Tibial nerve (tissue), 4 donors: Measurements from ENCODE around the gene TINAGL1. TPM values are rescaled to one million over a fixed set of nuclear protein-coding genes. Genes with fewer than 3 reads are reported as not detected.
"Not testable (repeated sequence)": the region's sequence is repeated elsewhere in the genome, so short reads cannot be mapped to it uniquely, and the experiment has no call there.

Experiments used
- DNase-seq, 2 donors: peaks; one replicate each; pipeline ENCODE4 v3.0.0-alpha.2; 2019; ENCODE audit warnings: low spot score in 2 of 2
- H3K27ac ChIP-seq, 4 donors: fragments of 200-600 bp; sonication (generic) in 3 of 4; one replicate each; pipeline ENCODE4 v1.5.1; 2017 to 2019; ENCODE audit warnings: mild to moderate bottlenecking in 1 of 4
- H3K27me3 ChIP-seq, 2 donors: fragments of 200-600 bp; sonication (generic) in 1 of 2; one replicate each; pipeline versions ENCODE4 v1.5.1 to v1.6.0; 2017 to 2019
- H3K36me3 ChIP-seq, 3 donors: fragments of 200-600 bp; sonication (generic); one replicate each; pipeline ENCODE4 v1.5.1; 2018 to 2019
- H3K4me1 ChIP-seq, 4 donors: fragments of 200-600 bp; sonication (generic) in 3 of 4; one replicate each; pipeline ENCODE4 v1.5.1; 2017 to 2019
- H3K4me3 ChIP-seq, 4 donors: fragments of 200-600 bp; sonication (generic) in 3 of 4; one replicate each; pipeline ENCODE4 v1.5.1; 2017 to 2019; ENCODE audit warnings: mild to moderate bottlenecking in 1 of 4, moderate library complexity in 1 of 4
- H3K9me3 ChIP-seq, 4 donors: fragments of 200-600 bp; sonication (generic) in 3 of 4; one replicate each; pipeline ENCODE4 v1.5.1; 2017 to 2019
- EP300 ChIP-seq, 2 donors: sonication (generic); formaldehyde crosslinking; IDR thresholded peaks; one replicate each; pipeline ENCODE4 v1.6.1; 2017; ENCODE audit warnings: antibody characterized with exemption in 2 of 2, mild to moderate bottlenecking in 1 of 2
- POLR2A ChIP-seq, 2 donors: fragments of 450-650 bp; IDR thresholded peaks; one replicate each; pipeline ENCODE4 v1.6.1; 2017; ENCODE audit warnings: antibody characterized with exemption in 2 of 2, mild to moderate bottlenecking in 2 of 2, moderate library complexity in 2 of 2
- WGBS, 2 donors: methylation state at CpG; one replicate each; pipeline ENCODE4 v1.1.5; 2018; 5-methylcytosine and 5-hydroxymethylcytosine counted together
- total RNA-seq, 4 donors: library from RNA; depleted of rRNA; stranded (reverse); fragments of >200 nt; gene quantifications; one replicate each; pipeline ENCODE4 v1.1.0, GENCODE V29; 2016
- TF ChIP-seq, protein P1 (sequence below), 5 experiments: fragments of 200-600 bp in 3 of 5; fragments of 450-650 bp in 2 of 5; sonication (generic) in 3 of 5; IDR thresholded peaks; one replicate each; pipeline ENCODE4 v1.5.1; 2016 to 2019; ENCODE audit warnings: antibody characterized with exemption in 5 of 5, mild to moderate bottlenecking in 3 of 5, moderate library complexity in 2 of 5

The TINAGL1 gene
- total RNA-seq, 4 donors from 2014 or later = 97.3 to 227 (median 198) TPM

DNA sequence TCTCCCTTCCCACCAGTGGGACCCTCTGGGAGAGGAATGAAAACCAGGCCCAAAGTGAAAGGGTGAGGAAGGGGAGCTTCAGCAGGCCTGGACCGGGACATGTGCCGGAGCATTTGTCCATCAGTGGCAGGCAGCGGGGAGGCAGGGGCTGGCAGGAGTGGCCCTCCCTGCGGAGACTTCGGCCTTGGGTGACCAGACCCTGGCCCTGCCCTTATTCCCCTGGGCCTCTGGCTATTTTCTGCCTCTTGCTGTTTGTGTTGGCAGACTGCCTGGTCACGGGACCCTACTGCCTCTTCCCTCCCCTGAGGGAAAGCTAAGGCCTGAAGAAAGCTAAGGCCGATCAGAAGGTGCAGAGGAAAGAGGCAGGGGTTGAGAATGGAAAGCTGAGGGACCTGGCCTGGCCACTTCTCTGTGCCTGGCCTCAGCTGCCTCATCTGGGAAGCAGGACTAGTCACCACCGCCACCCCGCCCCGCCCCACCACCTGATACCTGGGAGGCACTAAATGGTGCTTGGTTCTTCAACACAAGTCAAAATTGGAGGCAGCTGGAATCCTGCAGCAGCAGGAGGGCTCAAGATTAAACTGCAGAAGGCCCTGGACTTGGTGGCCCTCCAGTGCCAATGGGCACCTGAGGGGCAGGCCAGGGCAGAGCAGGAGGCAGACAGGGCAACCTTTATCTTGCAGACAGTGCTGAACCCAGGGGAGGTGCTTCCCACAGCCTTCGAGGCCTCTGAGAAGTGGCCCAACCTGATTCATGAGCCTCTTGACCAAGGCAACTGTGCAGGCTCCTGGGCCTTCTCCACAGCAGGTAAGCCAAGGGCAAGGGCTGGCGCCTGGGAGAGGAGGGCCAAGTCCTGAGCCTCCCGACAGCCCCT is 7.9 kb downstream of the TINAGL1 start:
- TF ChIP-seq, protein P1, sequence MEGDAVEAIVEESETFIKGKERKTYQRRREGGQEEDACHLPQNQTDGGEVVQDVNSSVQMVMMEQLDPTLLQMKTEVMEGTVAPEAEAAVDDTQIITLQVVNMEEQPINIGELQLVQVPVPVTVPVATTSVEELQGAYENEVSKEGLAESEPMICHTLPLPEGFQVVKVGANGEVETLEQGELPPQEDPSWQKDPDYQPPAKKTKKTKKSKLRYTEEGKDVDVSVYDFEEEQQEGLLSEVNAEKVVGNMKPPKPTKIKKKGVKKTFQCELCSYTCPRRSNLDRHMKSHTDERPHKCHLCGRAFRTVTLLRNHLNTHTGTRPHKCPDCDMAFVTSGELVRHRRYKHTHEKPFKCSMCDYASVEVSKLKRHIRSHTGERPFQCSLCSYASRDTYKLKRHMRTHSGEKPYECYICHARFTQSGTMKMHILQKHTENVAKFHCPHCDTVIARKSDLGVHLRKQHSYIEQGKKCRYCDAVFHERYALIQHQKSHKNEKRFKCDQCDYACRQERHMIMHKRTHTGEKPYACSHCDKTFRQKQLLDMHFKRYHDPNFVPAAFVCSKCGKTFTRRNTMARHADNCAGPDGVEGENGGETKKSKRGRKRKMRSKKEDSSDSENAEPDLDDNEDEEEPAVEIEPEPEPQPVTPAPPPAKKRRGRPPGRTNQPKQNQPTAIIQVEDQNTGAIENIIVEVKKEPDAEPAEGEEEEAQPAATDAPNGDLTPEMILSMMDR (IDR thresholded peaks at IDR 0.05) = no peak
- peak in 1 of 2 donors; percentile 56 for TF ChIP-seq EP300 (IDR thresholded peaks at IDR 0.05)
- TF ChIP-seq POLR2A (IDR thresholded peaks at IDR 0.05) = no peak
- 47 to 48% methylated on average over 11 to 13 of the region's 13 CpGs for WGBS, 2 donors
- H3K4me3 ChIP-seq = no peak overlapping the region

DNA sequence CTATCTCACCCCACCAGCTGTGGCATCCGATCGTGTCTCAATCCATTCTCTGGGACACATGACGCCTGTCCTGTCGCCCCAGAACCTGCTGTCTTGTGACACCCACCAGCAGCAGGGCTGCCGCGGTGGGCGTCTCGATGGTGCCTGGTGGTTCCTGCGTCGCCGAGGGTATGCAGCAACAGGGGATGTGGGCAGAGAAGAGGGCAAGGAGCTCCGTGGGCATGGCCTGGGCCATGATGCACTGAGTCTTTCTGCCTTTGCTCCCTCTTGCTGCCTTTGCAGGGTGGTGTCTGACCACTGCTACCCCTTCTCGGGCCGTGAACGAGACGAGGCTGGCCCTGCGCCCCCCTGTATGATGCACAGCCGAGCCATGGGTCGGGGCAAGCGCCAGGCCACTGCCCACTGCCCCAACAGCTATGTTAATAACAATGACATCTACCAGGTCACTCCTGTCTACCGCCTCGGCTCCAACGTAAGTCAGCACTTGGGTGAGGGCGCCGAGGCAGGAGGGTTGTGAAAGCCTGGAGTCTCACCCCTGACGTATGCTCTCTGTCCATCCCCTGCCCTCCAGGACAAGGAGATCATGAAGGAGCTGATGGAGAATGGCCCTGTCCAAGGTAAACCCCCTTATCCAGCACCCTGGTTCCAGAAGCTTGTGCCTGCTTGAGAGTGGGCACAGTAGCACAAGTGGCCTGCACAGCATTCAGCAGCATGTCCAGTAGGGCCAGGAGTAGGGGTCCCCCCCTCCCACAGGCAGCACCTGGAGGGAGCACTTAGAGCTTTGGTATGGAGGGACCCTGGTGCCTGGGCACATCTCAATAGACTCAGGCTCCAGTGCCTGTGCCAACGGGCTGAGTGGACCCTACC is 8.8 kb downstream of the TINAGL1 start:
- no peak overlapping the region for H3K4me3 ChIP-seq
- TF ChIP-seq, protein P1 (IDR thresholded peaks at IDR 0.05) = no peak
- peak overlapping the region in 2 of 4 donors; percentile 60 to 64 for H3K27ac ChIP-seq
- no peaks in the 10 kb centered on the region for H3K36me3 ChIP-seq
- H3K4me1 ChIP-seq = peaks cover 0 to 69% (median 27%) of the 10 kb centered on the region in 4 donors
- H3K9me3 ChIP-seq = no peaks in the 10 kb centered on the region
- H3K27me3 ChIP-seq = peaks cover 0 to 29% of the 10 kb centered on the region in 2 donors
- 90 to 91% methylated on average over 23 to 27 of the region's 27 CpGs for WGBS, 2 donors
- no peak for DNase-seq

More for the DNA sequence above, 7.9 kb downstream of the TINAGL1 start:
- Histone ChIP-seq H3K27me3 (peaks cover 0 to 28% of the 10 kb centered on the region in 2 donors), H3K9me3 (no peaks in the 10 kb centered on the region), H3K36me3 (no peaks in the 10 kb centered on the region), H3K4me1 (peaks cover 0 to 76% (median 31%) of the 10 kb centered on the region in 4 donors), H3K27ac (peak overlapping the region in 1 of 4 donors; percentile 60)
- no peak for DNase-seq

DNA sequence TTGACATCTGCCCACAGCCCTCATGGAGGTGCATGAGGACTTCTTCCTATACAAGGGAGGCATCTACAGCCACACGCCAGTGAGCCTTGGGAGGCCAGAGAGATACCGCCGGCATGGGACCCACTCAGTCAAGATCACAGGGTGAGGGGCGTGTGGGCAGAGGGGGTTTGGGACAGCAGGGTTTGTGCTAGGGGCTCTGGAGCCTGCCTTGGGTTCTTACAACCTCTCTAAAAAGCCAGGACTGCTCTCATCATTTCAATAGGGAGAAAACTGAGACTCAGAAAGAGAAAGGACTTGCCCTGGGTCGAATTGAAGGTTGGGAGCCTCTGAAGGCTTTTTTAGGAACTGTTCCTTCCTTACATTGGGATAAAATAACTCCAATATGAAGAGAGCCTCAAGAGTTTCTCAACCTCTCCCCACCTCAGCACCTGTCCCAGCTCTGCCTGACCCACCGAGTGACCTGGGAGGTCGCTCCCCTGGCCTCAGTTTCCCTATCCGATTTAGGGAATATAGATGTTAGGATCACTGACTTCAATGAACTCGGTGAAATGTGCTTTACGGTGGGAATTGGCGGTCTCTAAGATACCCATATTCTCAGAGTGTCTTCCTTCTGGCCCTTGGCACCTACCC is 9.5 kb downstream of the TINAGL1 start:
- H3K27ac ChIP-seq = peak overlapping the region in 2 of 4 donors; percentile 11 to 64
- H3K36me3 ChIP-seq = no peaks in the 10 kb centered on the region
- TF ChIP-seq, protein P1 (IDR thresholded peaks at IDR 0.05) = no peak
- no peak for TF ChIP-seq POLR2A (IDR thresholded peaks at IDR 0.05)
- no peak for TF ChIP-seq EP300 (IDR thresholded peaks at IDR 0.05)
- H3K4me3 ChIP-seq = no peak overlapping the region
- H3K9me3 ChIP-seq = no peaks in the 10 kb centered on the region
- WGBS, 2 donors = 79 to 88% methylated on average over 10 to 11 of the region's 11 CpGs
- H3K4me1 ChIP-seq = peaks cover 0 to 61% (median 23%) of the 10 kb centered on the region in 4 donors
- DNase-seq = no peak
- H3K27me3 ChIP-seq = peaks cover 0 to 29% of the 10 kb centered on the region in 2 donors

DNA sequence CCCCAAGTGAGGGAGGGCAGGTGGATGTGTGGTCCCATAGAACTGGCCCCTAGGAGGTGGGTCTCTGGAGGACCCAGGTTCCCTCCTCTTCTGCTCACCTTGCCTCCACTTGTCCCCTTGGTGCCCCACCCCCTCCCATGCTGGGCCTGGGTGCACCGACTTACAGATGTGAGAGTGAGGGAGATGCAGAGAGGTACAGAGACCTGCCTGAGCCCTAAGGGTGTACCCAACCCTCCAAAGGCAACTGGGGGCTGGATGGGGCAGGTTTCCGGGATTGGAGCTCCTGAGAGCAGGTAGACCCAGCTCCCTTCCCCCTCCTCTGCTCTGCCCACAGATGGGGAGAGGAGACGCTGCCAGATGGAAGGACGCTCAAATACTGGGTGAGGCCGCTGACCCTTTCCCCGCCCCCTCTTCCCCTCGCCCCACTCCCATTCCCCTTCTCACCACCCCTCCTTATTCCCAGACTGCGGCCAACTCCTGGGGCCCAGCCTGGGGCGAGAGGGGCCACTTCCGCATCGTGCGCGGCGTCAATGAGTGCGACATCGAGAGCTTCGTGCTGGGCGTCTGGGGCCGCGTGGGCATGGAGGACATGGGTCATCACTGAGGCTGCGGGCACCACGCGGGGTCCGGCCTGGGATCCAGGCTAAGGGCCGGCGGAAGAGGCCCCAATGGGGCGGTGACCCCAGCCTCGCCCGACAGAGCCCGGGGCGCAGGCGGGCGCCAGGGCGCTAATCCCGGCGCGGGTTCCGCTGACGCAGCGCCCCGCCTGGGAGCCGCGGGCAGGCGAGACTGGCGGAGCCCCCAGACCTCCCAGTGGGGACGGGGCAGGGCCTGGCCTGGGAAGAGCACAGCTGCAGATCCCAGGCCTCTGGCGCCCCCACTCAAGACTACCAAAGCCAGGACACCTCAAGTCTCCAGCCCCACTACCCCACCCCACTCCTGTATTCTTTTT is 10.3 kb downstream of the TINAGL1 start:
- TF ChIP-seq POLR2A (IDR thresholded peaks at IDR 0.05) (no peak), EP300 (IDR thresholded peaks at IDR 0.05) (no peak)
- TF ChIP-seq, protein P1 (IDR thresholded peaks at IDR 0.05) = no peak
- peaks cover 0 to 58% (median 23%) of the 10 kb centered on the region in 4 donors for H3K4me1 ChIP-seq
- peak overlapping the region in 3 of 4 donors; percentile 45 to 70 (median 64) for H3K27ac ChIP-seq
- H3K9me3 ChIP-seq = no peaks in the 10 kb centered on the region
- 50 to 62% methylated on average over 36 to 39 of the region's 47 CpGs for WGBS, 2 donors
- no peak for DNase-seq
- peaks cover 0 to 29% of the 10 kb centered on the region in 2 donors for H3K27me3 ChIP-seq
- no peak overlapping the region for H3K4me3 ChIP-seq
- no peaks in the 10 kb centered on the region for H3K36me3 ChIP-seq

DNA sequence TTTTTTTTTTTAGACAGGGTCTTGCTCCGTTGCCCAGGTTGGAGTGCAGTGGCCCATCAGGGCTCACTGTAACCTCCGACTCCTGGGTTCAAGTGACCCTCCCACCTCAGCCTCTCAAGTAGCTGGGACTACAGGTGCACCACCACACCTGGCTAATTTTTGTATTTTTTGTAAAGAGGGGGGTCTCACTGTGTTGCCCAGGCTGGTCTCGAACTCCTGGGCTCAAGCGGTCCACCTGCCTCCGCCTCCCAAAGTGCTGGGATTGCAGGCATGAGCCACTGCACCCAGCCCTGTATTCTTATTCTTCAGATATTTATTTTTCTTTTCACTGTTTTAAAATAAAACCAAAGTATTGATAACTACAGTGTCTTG is 11.0 kb downstream of the TINAGL1 start:
- Histone ChIP-seq H3K27ac (peak overlapping the region in 2 of 4 donors; percentile 70 to 77), H3K4me1 (peaks cover 0 to 51% (median 23%) of the 10 kb centered on the region in 4 donors), H3K27me3 (peaks cover 0 to 29% of the 10 kb centered on the region in 2 donors)
- not testable (repeated sequence) for H3K36me3 ChIP-seq, DNase-seq, H3K9me3 ChIP-seq, H3K4me3 ChIP-seq
- WGBS, 2 donors = 84 to 87% methylated on average over 5 of the region's 5 CpGs
